GM23248 (cell line): ENCODE results near the gene ZNRF4. TPM values are rescaled to one million over a fixed set of nuclear protein-coding genes. Genes with fewer than 3 reads are reported as not detected.

Experiments used
- DNase-seq: peaks from one replicate; pipeline ENCODE4 v3.0.0-alpha.2; 2015
- H2AFZ ChIP-seq: fragments of 200-600 bp; sonication (generic); 2 replicates; pipeline ENCODE4 v1.6.1; 2016; ENCODE audit warnings: antibody characterized with exemption
- H3F3A ChIP-seq: fragments of 200-600 bp; sonication (generic); 2 replicates; pipeline ENCODE4 v1.6.1; 2016; ENCODE audit warnings: mild to moderate bottlenecking, antibody characterized with exemption, mixed run types; ENCODE audit not compliant: insufficient read depth
- H3K27ac ChIP-seq: fragments of 200-600 bp; sonication (generic); 2 replicates; pipeline ENCODE4 v1.5.1; 2016; ENCODE audit warnings: mild to moderate bottlenecking
- H3K27me3 ChIP-seq: fragments of 200-600 bp; sonication (generic); replicated peaks from 2 replicates; pipeline ENCODE4 v1.6.1; 2016; ENCODE audit warnings: mild to moderate bottlenecking; ENCODE audit not compliant: insufficient read depth
- H3K36me3 ChIP-seq: fragments of 200-600 bp; sonication (generic); 2 replicates; pipeline ENCODE4 v1.6.1; 2016; ENCODE audit warnings: low read depth, mild to moderate bottlenecking
- H3K4me1 ChIP-seq: fragments of 200-600 bp; sonication (generic); 2 replicates; pipeline ENCODE4 v1.6.1; 2016; ENCODE audit warnings: mild to moderate bottlenecking; ENCODE audit not compliant: insufficient read depth
- H3K4me2 ChIP-seq: fragments of 200-600 bp; sonication (generic); one replicate; pipeline ENCODE4 v1.6.1; 2016; ENCODE audit warnings: mild to moderate bottlenecking; ENCODE audit not compliant: unreplicated experiment
- H3K4me3 ChIP-seq: fragments of 200-600 bp; sonication (generic); 2 replicates; pipeline ENCODE4 v1.5.1; 2016; ENCODE audit warnings: mild to moderate bottlenecking
- H3K79me2 ChIP-seq: fragments of 200-600 bp; sonication (generic); 2 replicates; pipeline ENCODE4 v1.6.1; 2016; ENCODE audit warnings: mild to moderate bottlenecking; ENCODE audit not compliant: insufficient read depth
- H3K9ac ChIP-seq: fragments of 200-600 bp; sonication (generic); 2 replicates; pipeline ENCODE4 v1.6.1; 2016; ENCODE audit warnings: mild to moderate bottlenecking
- H3K9me2 ChIP-seq: fragments of 200-600 bp; sonication (generic); 2 replicates; pipeline ENCODE4 v1.6.1; 2016; ENCODE audit warnings: mixed run types, mild to moderate bottlenecking, moderate library complexity; ENCODE audit not compliant: insufficient read depth
- H3K9me3 ChIP-seq: fragments of 200-600 bp; sonication (generic); one replicate; pipeline ENCODE4 v1.6.1; 2017; ENCODE audit warnings: low read depth
- H4K20me1 ChIP-seq: fragments of 200-600 bp; sonication (generic); 2 replicates; pipeline ENCODE4 v1.6.0; 2016; ENCODE audit not compliant: insufficient read depth
- EZH2 ChIP-seq: fragments of 200-600 bp; sonication (generic); IDR thresholded peaks from 2 replicates; pipeline ENCODE4 v1.6.1; 2018; ENCODE audit warnings: antibody characterized with exemption, mild to moderate bottlenecking; ENCODE audit not compliant: insufficient read depth, poor library complexity, severe bottlenecking
- EZH2phosphoT487 ChIP-seq: fragments of 200-600 bp; sonication (generic); IDR thresholded peaks from 2 replicates; pipeline ENCODE4 v1.6.1; 2018; ENCODE audit warnings: antibody characterized with exemption, moderate library complexity, mild to moderate bottlenecking, low read depth; ENCODE audit not compliant: insufficient read depth
- WGBS, 2 experiments: methylation state at CpG; one replicate each; pipeline ENCODE4 v1.1.6; 2015 to 2017; ENCODE audit warnings: low lambda C conversion rate in 2 of 2, low coverage in 1 of 2; ENCODE audit errors: missing lambda C conversion rate in 2 of 2; 5-methylcytosine and 5-hydroxymethylcytosine counted together
- in situ Hi-C: fragments of 300-500 bp; cut with MboI; formaldehyde crosslinking; loops from 2 replicates; pipeline ENCODE4 v1.15.0; 2020
- polyA plus RNA-seq: library from polyadenylated mRNA; unstranded; fragments of >200 nt; fragmentation: Nextera tagmentation; extraction: Ambion mirVana; gene quantifications from 2 replicates; pipeline ENCODE4 v1.2.1, GENCODE V29; 2016
- total RNA-seq: library from RNA; depleted of rRNA; stranded (reverse); fragments of >200 nt; shearing (Covaris generic); gene quantifications from 2 replicates; pipeline ENCODE4 v1.2.3, GENCODE V29; 2014

Gene ZNRF4
- total and polyA plus RNA-seq, 2 experiments from 2014 or later = not detected

DNA sequence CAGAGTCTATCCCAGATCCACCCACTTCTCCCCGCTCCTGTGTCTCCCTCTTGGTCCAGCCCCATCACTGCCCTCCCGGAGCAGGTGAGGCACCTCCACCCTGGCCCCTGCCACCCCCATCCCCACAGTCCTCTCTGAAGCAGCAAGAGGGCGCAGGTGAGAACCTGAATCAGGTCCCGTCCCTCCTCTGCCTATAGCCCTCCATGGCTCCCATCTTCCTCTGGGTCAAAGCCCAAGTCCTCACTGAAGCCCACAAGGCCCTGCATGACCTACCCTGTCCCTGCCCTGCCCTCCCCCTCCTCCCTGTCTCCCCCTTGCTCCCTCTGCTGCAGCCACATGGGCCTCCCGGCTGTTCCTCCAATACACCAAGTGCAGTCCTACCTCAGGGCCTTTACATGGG is 10.8 kb upstream of the ZNRF4 start:
- no peak overlapping the region for H3K4me3 ChIP-seq
- H3K4me2 ChIP-seq = no peak overlapping the region
- no peaks in the 10 kb centered on the region for H3K4me1 ChIP-seq
- in situ Hi-C loops = no loop called here
- WGBS, 2 experiments = 69 to 74% methylated on average over 5 of the region's 5 CpGs
- H3K79me2 ChIP-seq = no peaks in the 10 kb centered on the region
- no peaks in the 10 kb centered on the region for H3K9me2 ChIP-seq
- H3K36me3 ChIP-seq = no peaks in the 10 kb centered on the region
- H4K20me1 ChIP-seq = no peaks in the 10 kb centered on the region
- TF ChIP-seq EZH2phosphoT487 (no peak), EZH2 (no peak)
- DNase-seq = no peak
- H3K27me3 ChIP-seq = no peaks in the 10 kb centered on the region; the same call in 1 of the 2 replicates
- no peaks in the 10 kb centered on the region for H3K9me3 ChIP-seq
- H3K27ac ChIP-seq = no peak overlapping the region
- peaks cover 6% of the 10 kb centered on the region; the same call in 1 of the 2 replicates for H3F3A ChIP-seq
- H3K9ac ChIP-seq = no peak overlapping the region
- no peak overlapping the region for H2AFZ ChIP-seq

DNA sequence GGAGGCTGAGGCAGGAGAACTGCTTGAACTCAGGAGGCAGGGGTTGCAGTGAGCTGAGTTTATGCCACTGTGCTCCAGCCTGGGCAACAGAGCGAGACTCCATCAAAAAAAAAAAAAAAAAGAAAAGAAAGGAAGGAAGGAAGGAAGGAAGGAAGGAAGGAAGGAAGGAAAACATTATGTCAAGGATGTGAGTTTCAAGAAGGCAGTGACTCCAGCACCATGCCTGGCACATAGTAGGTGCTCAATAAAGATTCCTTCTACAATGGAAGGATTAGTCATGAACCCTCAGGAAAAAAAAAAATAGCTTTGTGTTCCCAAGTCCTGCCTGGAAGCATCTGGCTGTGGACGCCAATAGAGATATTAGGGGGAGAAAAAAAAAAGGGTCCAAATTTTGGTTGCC is 10.1 kb upstream of the ZNRF4 start:
- WGBS, 2 experiments = 0% methylated on average over 1 of the region's 2 CpGs
- Histone ChIP-seq H3K27ac (no peak overlapping the region), H3K27me3 (no peaks in the 10 kb centered on the region; the same call in 1 of the 2 replicates), H3K9ac (no peak overlapping the region), H4K20me1 (no peaks in the 10 kb centered on the region), H3F3A (peaks cover 6% of the 10 kb centered on the region; the same call in 1 of the 2 replicates), H3K9me3 (no peaks in the 10 kb centered on the region), H3K9me2 (no peaks in the 10 kb centered on the region), H3K4me2 (no peak overlapping the region), H2AFZ (no peak overlapping the region), H3K36me3 (no peaks in the 10 kb centered on the region), H3K4me3 (no peak overlapping the region), H3K79me2 (no peaks in the 10 kb centered on the region), H3K4me1 (no peaks in the 10 kb centered on the region)
- no peak for DNase-seq
- in situ Hi-C loops = no loop called here
- no peak for TF ChIP-seq EZH2
- no peak for TF ChIP-seq EZH2phosphoT487

GRCh38 chr19:5445561-5446055 is 9.6 kb upstream of the ZNRF4 start:
- DNase-seq = peak; percentile 60
- 21 to 24% methylated on average over 5 of the region's 5 CpGs for WGBS, 2 experiments
- H3K27me3 ChIP-seq = peaks cover 2% of the 10 kb centered on the region; the same call in 1 of the 2 replicates
- no peaks in the 10 kb centered on the region for H3K79me2 ChIP-seq
- no peak overlapping the region for H3K9ac ChIP-seq
- H3F3A ChIP-seq = peaks cover 4% of the 10 kb centered on the region; the same call in 1 of the 2 replicates
- H3K4me1 ChIP-seq = no peaks in the 10 kb centered on the region
- H3K36me3 ChIP-seq = no peaks in the 10 kb centered on the region
- no peak overlapping the region for H2AFZ ChIP-seq
- TF ChIP-seq EZH2 = no peak
- TF ChIP-seq EZH2phosphoT487 = no peak
- no peak overlapping the region for H3K27ac ChIP-seq
- no peaks in the 10 kb centered on the region for H3K9me3 ChIP-seq
- H3K4me2 ChIP-seq = no peak overlapping the region
- H3K9me2 ChIP-seq = no peaks in the 10 kb centered on the region
- H3K4me3 ChIP-seq = no peak overlapping the region
- in situ Hi-C loops = no loop called here
- no peaks in the 10 kb centered on the region for H4K20me1 ChIP-seq

GRCh38 chr19:5447700-5448311 is 7.4 kb upstream of the ZNRF4 start:
- Histone ChIP-seq H3K4me3 (no peak overlapping the region), H2AFZ (no peak overlapping the region), H4K20me1 (no peaks in the 10 kb centered on the region), H3K27ac (no peak overlapping the region), H3K4me2 (no peak overlapping the region), H3K4me1 (no peaks in the 10 kb centered on the region), H3K9me3 (no peaks in the 10 kb centered on the region), H3K36me3 (no peaks in the 10 kb centered on the region), H3K27me3 (peaks cover 8% of the 10 kb centered on the region; the same call in 1 of the 2 replicates), H3F3A (no peaks in the 10 kb centered on the region), H3K79me2 (no peaks in the 10 kb centered on the region), H3K9me2 (no peaks in the 10 kb centered on the region), H3K9ac (no peak overlapping the region)
- DNase-seq = peak; percentile 52
- WGBS, 2 experiments = 28 to 29% methylated on average over 15 of the region's 15 CpGs
- in situ Hi-C loops = no loop called here
- no peak for TF ChIP-seq EZH2
- TF ChIP-seq EZH2phosphoT487 = no peak
